ENCODE measurements around the gene GJB4. TPM values are rescaled to one million over a fixed set of nuclear protein-coding genes. Genes with fewer than 3 reads are reported as not detected.

Gene GJB4
- total RNA-seq: 11.8 and 18.1 TPM in 2 replicates

GRCh38 chr1:34759503-34760357, at the start of gene GJB4:
Gene GJB4, plus strand, starts transcription at chr1:34759740. Its CDS starts 1,515 bp downstream, at chr1:34761255.

GRCh38 chr1:34754964-34755637, 4.4 kb upstream of the GJB4 start, which contains the start of gene GJB5:
Gene GJB5, plus strand, starts transcription at chr1:34755047. Its CDS starts 2,284 bp downstream, at chr1:34757331.

GRCh38 chr1:34781071-34781843, 21.7 kb downstream of the GJB4 start, which contains the start of gene GJB3:
Gene GJB3, plus strand, starts transcription at chr1:34781214. Its CDS starts 3,549 bp downstream, at chr1:34784763.

GRCh38 chr1:34792868-34793727, 33.6 kb downstream of the GJB4 start, which contains the start of gene GJA4:
Gene GJA4, plus strand, starts transcription at chr1:34792999. Its CDS starts 1,215 bp downstream, at chr1:34794214.

Other genes with a start within 250 kb of the GJB4 start
- gene GJB5, start 4.7 kb upstream of the GJB4 start, total RNA-seq: 105 and 109 TPM in 2 replicates
- 115 and 159 TPM in 2 replicates for gene GJB3, start 21.5 kb downstream of the GJB4 start, total RNA-seq
- not detected in 2 replicates for gene GJA4, start 33.3 kb downstream of the GJB4 start, total RNA-seq
- 31.0 and 37.5 TPM in 2 replicates for gene SMIM12, start 100.0 kb downstream of the GJB4 start, total RNA-seq
- gene DLGAP3, start 169.9 kb downstream of the GJB4 start, total RNA-seq: not detected in 2 replicates
- 5.9 and 17.6 TPM in 2 replicates for gene TMEM35B, start 225.6 kb downstream of the GJB4 start, total RNA-seq

All from airway epithelial cell (primary cell).